ENCODE results near the gene MRPS15.

The MRPS15 gene

DNA sequence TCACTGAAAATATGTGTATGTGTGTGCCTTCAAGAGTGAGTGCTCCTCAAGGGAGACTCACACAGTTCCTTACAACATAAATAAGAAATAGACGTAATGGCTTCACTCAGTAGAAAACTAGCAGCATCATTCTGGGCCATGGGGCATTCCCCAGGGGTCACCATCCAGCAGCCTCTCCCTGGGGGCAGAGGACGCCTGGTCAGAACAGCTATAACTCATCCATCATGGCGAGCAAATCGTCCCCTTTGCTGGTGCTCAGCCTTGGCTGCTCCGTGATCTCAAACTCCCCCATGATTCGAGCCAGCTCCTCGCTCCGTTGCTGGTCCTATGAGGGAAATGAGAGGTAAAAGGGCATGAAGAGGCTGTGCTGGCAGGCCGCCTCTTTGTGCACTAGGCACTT lies 46.3 kb downstream of the MRPS15 start:
- no peak for DNase-seq

DNA sequence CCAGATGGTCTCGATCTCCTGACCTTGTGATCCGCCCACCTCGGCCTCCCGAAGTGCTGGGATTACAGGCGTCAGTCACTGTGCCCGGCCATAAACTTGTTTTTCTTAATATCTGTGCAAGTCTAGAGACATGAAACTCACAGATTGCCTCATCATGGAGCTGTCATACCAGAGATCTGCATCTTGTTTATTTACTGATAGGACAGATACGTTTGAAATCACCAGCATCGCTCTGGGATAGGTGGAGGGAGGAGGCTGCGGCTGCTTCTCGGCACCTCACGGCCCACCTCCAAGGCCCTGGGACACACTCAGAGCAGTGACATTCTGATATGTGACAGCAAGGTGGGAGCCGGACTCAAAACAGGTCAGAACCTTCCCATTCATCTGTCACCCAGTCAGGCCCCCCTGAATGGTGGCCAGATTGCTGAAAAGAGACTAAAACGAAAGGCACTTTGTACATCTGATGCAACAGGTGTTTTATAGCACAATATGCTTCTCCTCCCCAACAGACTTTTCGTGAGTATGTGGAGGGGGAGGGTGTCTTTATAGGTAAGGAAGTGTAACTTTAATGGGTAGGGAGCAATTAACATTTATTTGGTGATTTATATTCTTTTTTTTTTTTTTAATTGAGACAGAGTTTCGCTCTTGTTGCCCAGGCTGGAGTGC lies 48.4 kb downstream of the MRPS15 start:
- DNase-seq = no peak

DNA sequence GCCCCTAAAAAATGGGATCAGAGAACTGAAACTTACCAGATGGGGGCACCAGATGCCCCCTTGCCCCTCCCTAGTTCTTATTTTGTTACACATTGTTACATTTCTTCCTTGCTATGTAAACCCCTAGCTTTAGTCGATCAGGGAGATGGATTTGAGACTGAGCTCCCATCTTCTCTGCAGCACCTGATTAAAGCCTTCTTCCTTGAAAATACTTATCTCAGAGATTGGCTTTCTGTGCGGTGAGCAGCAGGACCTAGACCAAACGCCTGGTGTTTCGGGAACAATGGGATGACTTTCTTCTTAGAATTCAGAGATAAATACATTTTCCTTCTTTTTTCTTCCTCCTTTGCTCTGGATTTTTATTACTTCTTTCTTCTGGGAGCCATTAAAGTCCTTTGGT lies 49.8 kb downstream of the MRPS15 start:
- DNase-seq = no peak

DNA sequence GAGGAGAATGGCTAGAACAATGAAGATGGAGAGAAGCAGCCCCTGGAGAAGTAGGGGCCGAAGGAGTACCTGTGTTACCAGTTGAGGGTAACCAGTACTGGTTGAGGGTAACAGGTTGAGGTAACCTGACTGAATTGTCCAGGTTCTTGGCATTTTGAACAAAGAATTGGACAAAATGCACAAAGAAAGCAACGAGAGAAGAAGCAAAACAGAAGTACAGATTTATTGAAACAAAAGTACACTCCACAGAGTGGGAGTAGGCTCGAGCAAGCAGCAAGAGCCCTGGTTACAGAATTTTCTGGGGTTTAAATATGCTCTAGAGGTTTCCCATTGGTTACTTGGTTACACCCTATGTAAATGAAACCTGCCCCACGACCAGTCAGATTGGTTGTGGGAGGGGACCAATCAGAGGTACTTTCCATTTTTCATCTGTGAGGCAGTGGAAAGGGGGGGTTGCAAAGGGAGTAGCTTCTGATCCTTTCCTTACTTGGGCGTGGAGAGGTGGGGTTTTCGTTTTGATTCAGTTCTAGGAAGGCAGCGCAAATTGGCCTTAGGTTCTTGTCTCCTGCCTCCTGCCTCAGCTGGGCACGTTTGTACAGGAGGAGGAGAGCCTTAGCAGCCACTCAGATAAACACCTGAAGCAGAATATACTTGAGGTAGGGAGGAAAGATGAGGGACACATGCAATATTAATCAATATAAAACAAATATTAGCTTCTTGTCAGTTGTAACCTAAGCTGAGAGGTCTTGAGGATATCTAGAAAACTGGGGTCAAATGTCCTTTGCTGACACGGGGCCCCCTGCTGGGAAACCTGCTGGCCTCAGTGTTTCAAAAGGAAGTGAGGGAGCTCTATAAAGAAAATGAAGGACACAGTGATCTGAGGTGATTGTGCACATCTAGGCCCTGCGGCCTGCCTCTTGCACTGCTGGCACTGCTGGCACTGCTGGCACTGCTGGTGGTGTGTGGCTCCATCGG lies 52.2 kb downstream of the MRPS15 start:
- no peak for DNase-seq

DNA sequence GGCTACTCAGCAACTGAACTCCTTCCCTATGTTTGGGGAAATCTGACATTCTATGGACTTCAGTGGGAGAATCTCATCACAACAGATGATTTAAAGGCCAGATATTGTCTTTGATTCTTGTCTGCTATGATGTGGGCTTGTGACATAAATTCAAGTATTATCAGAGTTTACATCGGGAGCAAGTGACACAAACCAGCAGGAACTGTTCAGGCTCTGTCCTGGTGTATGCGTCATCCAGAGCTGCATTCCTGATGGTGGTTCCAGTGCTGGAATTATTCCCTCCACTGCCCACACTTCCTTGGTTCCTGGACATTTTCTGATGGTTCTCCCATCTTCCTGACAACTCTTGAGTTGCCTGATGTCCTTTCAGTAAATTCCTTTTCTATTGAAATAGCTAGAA lies 55.7 kb downstream of the MRPS15 start:
- no peak for DNase-seq

DNA sequence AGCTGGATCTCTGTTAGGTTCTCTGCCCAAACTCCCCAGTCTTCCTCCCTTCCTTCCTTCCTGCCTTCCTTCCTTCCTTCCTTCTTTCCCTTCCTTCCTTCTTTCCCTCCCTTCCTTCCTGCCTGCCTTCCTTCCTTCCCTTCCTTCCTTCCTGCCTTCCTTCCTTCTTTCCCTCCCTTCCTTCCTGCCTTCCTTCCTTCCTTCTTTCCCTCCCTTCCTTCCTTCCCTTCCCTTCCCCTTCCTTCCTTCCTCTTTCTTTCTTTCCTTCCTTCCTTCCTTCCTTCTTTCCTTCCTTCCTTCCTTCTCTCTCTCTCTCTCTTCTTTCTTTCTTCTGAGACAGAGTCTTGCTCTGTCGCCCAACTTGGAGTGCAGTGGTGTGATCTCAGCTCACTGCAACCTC lies 57.7 kb downstream of the MRPS15 start:
- no peak for DNase-seq

Data from activated CD8-positive, alpha-beta memory T cell treated with anti-CD3 and anti-CD28 coated beads for 24 hours (primary cell).